GM18507 (cell line): Measurements from ENCODE around the gene PHLDB1.
A peak's percentile ranks its signal among the peaks of the same experiment; 100 is the strongest.

ENCODE experiments used
- DNase-seq: peaks from one replicate; pipeline ENCODE4 v3.0.0; 2011; ENCODE audit warnings: low read depth; ENCODE audit not compliant: insufficient read length; ENCODE audit errors: extremely low spot score
- FAIRE-seq: peaks from 2 replicates; lab custom pipeline; 2011; peaks lifted over from hg19 to GRCh38; lab: Jason Lieb, UNC

The PHLDB1 gene

DNA sequence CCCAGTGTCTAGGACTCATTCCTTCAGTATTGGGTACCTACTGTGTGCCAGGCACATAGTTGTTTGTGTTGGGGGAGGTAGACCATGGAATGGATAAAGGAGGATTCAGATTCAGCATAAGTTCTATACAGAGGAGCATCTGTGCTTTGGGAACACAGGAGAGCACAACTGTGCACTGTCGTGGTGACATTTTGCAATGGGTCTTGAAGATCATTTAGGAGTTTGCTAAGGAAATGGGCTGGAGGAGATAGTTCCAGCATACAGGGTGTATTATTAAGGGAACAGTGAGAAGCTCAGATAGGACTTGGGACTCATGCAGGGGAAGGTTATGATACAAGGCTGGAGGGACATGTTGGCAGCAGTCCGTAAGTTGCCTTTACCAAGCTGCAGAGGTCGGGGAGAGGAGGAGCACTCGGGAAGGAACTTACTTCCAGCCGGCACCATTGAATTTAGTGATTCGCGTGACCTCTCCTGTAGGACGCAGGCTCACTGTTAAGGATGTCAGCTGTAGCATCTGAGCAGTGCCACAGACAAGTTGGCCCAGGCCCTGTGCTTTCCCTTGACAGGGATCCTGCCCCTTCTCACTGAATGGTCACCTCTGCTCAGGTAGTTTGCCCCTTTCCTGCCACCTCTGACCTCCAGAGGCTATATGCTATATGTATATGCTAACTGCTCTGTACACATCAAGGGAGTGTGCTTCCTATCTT lies 46.4 kb downstream of the PHLDB1 start:
- DNase-seq (no peak), FAIRE-seq (no peak)

DNA sequence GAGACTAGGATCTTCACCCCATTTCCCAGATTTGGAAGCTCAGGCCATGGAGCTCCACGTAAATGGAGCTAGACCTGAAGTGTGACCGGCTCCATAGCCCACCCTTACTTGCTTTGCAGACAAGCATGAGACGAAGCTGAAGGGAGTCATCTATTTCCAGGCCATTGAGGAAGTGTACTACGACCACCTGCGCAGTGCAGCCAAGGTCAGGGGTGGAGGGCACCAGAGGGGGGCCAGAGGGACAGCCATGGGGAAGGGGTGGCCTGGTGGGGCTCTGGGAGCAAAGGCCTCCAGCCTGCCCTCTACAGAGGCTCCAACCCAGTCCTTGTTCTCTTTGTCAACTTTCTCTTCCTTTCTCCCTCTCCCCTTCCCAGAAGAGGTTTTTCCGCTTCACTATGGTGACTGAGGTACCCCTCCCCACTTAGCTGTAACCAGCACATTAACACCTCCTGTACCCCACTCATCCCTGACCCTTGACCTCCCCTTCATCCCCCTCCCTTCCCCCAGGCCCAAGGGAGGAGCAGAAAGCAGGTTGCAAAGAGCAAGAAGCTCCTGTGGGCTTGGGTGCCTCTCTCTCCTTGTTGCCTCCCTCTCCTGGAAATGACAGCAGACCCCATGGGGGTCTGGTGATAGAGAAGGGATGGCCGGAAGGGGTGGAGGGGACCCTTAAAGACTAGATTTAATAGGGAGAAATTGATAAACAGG lies 48.2 kb downstream of the PHLDB1 start:
- no peak for DNase-seq
- no peak for FAIRE-seq

DNA sequence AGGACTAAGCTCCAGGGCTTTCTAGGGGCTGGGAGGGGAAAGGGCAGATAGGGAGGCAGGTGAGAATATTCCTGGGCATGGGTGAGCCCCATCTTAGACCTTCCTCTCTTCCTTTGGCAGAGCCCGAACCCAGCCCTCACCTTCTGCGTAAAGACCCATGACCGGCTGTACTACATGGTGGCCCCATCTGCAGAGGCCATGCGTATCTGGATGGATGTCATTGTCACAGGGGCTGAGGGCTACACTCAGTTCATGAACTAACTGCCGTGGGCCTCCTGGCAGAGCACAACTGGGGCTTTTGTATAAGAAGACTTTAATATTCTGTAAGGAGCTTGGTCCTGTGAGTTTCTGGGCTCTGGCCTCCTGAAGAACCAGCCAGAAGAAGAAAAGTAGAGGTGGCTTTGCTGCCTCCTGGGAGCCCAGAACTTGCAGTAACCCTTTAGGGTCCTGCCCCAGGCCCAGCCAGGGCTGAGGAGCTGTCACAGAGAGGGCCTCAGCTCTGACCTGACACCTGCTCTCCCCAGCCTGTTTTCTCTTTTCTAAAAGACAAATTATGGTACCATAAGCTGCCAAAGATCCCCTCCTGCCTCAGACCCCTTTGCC lies 49.2 kb downstream of the PHLDB1 start:
- FAIRE-seq: no peak
- no peak for DNase-seq

DNA sequence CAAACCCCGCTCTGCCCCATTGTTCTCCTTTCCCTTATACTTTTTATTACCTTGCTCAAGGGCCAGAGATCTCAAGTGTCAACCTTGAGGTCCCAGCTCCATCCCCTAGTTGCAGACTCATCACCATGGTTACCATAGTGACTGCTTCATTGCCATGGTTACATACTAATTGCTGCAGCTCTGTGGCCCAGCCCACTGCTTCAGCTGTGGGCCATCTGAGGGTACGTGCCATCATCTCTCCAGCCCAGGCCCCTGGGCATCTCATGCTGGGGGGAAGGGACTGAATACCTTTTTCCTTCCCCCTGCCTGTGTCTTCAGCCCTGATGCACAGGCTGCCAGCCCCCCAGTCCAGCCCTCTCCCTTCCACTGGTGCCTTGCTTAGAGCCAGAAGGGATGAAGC lies 49.8 kb downstream of the PHLDB1 start:
- FAIRE-seq: no peak
- no peak for DNase-seq

DNA sequence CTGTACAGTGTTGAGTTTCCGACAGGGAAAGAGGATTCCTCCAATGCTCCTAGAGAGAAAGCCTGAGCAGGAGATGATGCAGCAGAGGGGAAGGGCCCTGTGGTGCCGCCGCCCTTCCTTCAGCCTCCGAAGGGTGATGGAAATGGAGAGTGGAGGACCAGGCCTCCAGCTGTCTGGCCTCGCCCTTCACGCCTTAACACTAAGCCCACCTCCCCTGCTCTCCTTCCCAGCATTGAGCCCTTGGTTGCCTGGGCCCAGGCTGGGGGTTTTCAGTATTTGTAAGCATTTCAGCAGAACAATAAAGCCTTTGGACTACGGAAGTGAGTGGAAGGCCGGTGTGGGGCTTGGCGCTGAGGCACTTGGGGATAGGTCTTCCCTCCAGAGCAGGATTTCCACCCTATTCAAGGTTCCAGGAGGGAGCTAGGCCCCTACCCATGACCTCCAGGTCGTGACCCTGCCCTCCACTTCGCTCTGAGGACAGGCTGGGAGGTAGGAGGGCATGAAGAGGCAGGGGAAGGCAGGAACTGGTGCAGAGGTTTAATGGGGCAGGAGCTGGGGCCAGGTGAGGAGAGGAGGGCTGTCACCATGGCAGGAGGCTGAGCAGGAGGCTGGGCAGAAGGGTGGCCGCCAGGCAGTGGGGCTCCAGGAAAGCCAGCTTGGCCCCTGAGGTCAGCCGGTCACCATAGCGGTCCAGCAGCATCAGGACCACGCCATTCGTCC lies 50.5 kb downstream of the PHLDB1 start:
- DNase-seq (no peak), FAIRE-seq (no peak)

DNA sequence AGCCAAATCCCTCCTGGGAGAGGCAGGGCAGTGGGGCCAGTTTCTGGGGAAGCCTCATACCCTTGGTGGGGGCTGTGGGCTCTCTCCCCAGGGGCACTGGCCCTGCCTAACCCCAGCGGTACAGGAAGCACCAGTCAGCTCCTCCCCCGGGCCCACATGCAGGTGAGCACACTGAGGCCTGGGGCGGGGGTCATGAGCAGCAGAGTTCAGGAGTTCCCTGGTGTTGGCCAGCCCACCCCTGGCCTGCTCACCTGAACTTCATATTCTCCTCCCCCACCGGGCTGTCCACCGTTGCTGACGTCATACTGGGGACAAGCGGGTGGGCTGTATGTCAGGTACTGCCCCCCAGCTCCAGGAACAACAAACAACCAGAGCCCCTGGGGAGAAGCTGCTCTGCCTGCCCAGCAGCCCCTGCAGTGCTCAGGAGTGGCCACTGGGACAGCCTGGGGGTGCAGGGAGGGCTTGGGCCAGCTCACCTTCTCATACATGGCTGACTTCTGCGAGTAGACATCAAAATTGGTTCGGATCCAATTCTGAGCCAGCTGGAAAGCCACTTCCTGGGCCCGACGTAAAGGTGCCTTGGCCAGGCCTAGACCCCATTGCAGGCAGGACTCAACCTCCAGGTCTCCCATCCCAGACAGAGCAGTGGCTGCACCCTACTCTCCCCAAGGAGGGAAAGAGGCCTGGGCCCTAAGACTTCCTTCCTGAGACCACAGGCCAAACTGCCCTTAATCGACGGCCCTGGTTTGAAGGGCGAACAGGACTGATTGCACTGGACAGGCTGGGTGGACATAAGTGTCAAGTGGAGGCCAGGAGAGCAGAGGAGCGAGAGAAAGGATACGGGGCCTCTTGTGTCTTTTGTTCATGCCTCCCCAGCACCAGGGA lies 51.3 kb downstream of the PHLDB1 start:
- FAIRE-seq (no peak), DNase-seq (no peak)

DNA sequence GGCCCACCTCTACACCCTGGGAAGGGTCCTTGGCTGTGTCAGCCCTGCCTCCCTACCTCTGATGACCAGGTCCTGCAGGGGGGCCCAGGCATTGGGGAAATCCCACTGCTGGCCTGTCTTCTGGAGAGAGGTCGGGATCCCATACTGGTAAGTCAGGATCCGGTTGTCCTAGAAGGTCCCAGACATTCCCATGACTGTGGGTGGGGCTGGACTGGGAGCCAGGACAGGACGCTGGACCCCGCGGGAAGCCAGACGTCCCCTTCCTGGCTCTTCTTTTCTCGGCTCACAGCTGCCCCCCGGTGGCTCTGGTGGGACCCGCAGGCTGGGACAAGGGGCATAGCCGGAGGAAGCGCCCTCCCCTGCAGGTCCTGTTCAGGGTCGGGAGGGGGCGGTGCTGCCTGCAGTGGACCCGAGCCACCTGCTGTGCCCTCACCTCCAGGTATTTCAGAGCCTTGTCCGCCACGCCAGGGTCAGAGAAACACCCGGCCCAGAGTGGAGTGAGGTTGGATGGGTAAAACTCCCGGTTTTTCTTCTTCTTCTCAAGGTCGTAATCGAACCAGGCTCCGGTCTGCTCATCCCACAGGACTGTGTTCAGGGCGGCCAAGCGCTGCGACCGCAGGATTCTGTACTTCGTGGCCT lies 52.0 kb downstream of the PHLDB1 start:
- DNase-seq: peak; percentile 82
- FAIRE-seq: peak; percentile 86

DNA sequence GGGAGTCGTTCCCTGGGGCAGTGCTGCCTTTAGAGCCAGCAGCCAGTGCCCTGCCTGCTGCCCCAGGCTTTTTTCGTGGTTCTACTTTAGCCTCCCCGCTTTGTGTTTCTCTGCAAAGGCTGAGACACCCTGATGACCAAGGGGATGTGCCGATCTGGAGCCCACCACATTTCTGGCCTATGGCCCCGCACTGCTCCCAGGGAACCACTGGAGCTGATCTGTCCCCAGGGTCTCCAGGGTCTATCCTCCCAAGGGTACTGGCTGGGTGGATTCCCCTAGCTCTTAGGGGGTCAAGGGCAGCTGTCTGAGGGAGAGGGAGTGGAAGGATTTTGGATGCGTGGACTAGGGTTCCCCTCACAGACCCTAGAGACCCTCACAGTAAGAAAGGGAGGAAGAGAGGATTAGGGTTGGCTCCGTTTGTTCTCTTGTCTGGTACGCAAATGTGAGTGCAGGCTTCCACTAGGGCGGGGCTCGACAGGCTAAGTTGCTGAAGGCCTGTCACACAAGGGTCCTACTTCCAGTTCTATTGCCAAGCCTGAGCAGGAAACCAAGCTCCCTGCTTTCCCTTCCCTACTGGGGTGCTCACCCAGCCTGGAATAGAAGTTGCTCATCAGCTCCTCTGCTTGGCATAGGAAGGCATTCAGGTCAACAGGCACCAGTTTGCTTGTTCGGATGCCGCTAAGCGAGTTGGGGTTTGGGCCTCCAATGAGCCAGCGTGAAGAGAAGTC lies 52.7 kb downstream of the PHLDB1 start:
- FAIRE-seq: no peak

DNA sequence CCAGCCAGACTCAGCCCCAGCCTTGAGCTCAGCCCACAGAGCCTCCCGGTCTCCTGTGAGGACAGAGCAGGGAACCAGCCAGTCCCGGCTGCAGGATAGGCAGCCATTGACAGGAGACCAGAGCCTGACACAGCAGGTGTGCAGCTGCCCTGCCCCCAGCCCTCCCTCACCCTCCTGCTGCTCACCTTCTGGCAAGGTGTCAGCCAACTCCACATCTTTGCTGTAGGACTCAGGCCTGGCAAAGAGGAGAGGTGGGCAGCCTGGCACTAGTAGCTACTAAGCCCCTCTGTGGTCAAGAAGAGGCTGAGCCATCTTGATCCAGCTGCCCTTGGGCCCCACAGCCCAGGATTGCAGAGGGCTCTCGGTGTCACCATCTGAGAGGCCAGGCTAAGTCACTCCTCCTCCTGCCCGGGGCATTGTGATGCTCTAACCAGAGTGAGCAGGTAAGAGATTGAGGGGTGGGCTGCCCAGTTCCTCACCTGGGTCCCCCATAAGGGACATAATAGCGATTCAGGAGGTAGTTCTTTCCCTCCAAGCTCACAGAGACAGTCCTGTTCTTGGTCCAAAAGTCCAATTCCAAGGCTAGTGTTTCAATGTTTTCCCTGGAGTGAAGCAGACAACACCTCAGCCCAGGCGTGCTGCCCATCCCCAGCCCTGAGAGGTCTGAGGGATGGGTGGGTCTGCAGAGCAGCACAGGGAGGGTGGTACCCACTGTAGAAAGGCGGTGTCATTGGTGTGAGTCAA lies 53.4 kb downstream of the PHLDB1 start:
- DNase-seq (no peak), FAIRE-seq (no peak)

More for the DNA sequence above, 52.7 kb downstream of the PHLDB1 start:
- no peak for DNase-seq

DNA sequence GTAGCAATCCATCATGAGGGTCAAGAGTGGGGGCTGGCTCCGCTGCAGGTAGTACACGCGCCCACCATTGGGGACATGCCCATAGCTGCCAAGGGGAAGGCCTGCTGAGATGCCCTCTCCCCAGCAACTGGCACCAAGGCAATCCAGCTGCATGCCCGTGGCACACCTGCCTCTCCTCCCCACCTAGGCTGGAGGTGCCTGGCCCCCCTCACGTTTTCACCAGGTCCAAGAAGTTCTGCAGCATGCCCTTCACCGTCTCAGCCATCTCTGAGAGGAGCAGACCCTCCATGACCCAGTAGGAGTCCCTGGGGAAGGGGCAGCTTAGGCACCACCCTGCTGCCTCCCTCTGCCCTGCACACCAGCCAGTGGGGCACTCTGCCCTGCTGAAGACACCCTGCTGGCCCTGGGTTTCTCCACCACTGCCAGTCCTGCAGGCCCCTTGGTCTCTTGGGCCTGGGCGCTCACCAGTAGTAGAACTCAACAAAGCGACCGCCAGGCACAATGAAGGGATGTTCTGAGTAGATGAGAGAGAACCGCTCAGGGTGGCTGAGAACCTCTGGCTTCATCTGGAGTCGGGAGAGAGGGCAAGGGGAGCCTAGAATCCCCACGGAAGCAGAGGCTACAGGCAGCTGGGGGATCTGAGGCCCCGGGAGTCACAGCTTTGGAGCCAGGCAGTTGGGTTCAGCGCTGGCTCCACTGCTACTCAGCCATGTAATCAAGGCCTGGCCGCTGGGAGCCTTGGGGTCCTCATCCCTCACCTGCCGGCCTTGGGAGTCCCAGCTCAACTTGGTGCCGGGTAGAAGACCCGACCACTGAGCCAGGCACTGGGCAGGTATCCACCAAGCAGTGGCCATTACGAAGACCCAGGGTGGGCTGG lies 54.2 kb downstream of the PHLDB1 start:
- DNase-seq (no peak), FAIRE-seq (no peak)

DNA sequence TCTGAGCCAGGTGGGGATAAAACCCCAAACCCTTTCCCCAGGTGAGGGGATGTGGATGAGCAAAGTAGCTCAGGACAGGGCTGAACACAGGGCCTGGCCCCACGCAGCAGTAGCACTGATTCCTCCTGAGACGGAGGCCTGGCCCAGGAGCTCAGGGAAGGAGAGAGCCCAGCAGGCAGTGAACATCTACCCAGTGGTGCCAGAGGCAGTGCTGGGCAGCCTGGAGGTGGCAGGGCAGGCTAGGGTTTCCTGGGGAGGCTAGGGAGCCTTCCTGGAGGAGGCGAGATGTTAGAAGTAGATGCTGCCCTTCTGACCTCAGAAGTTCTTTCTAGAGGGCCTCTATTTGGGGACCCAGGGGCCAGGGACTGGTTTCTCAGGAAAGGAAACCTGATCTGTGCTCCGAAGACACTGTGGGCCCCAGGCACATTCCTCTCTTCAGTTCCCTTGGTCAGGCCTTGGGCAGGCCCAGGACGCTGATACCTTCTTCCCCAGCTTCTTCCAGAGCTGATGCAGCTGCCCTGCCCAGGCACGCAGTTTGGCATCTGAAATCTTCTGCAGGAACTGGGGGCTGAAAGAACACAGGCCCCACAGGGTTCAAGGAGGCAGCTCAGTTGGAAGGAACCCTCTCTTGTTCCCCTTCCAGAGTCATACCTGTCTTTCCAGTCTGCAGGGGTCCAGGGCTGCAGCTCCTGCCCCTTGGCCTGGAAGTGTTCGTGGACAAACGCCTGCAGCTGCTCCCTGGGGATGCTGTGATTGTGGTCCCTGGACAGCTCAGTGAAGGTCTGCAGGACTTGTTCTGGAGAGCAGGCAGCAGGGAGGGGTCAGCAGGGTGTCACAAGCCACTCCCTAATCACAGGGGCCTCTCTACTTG lies 55.2 kb downstream of the PHLDB1 start:
- FAIRE-seq: no peak
- no peak for DNase-seq

DNA sequence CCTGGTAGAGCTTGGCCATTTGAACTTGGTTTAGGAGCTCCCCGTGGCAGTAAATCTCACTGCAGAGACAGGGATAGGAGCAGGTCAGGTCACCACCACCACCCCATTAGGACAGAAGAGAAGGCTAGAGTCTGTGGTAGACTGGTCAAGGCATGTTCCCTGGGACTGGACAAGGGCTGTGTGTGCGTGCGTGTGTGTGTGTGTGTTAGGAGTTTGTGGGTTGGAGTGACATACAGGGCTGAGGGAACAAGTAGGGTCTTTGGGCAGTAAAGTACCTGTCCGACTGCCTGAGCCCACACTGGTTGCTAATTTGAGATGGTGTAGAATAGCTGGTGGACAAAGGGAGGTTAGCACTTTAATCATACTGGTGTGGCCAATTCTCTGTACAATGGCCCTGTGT lies 56.0 kb downstream of the PHLDB1 start:
- no peak for DNase-seq
- no peak for FAIRE-seq

DNA sequence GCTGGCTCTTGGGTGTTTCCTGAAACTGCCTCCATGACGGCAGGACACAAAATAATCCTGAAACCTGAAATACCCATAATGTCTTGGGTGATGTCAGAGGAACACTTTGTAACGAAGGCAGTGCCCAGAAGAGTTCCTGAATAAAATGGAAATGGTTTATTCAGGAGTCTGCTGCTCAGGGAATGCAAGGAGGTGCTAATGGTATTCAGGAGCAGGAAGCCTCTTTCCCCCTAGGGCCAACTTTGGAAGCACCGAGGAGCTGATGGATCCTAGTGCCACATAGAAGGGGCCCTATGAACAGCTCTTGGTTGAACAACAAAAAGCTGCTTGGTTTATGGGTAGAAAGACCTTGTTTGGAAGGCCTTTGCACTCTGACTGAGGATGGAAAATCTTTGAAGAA lies 56.5 kb downstream of the PHLDB1 start:
- DNase-seq (no peak), FAIRE-seq (no peak)

DNA sequence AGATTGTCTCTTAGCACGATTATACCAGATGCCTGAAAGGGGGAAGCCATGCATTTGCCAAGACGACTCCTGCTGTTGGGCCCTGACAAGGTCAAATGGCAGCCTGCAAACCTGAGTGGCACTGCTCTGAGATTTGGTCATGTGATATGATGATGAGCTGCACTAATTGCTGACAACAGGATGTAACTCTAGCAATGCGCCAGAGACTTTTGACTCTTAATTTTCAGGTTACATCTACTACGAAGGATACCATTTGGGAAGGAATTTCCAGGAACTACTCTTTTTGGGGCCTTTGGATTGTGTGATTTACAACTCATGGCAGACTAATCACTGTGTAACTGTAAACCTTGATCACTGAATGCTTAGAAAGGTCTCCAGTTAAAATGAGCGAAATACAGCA lies 59.0 kb downstream of the PHLDB1 start:
- FAIRE-seq: no peak
- DNase-seq: no peak

DNA sequence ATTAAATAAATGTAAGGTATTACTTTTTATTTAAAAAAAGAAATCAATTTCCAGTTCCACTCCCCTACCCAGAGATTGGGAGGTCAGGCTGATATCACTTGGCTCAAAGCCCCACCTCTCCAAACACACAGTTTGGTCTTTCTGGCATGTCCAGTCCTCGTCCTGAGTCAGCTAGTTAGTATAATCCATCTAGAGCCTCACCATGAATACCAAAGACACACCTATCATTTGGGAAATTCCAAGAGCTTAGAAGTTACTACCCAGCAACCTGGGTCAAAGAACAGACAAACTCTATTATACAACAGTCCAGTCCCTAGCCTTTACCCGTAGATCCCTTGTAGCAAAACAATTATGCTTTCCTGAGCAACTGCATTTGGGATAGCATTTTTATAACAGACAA lies 62.6 kb downstream of the PHLDB1 start:
- FAIRE-seq: no peak
- no peak for DNase-seq

DNA sequence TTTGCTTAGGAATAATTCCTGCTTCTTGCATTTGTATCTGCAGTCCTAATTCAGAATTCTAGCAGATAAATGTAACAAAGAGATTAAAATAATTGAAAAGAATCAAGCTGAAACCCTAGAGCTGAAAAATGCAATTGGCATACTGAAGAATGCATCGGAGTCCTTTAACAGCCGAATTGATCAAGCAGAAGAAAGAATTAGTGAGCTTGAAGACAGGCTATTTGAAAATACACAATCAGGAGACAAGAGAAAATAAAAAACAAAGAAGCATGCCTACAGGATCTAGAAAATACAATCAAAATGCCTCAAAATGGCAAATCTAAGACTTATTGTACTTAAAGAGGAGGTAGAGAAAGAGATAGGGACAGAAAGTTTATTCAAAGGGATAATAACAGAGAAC lies 63.8 kb downstream of the PHLDB1 start:
- FAIRE-seq (no peak), DNase-seq (no peak)
